ENCODE results near the gene POU2F1. TPM values are rescaled to one million over a fixed set of nuclear protein-coding genes. Genes with fewer than 3 reads are reported as not detected.

POU2F1 gene
- total RNA-seq, 6 donors from 2014 or later, result 9.1 to 26.8 (median 15.6) TPM

GRCh38 chr1:167276969-167277368 lies 56.3 kb downstream of the POU2F1 start:
- H3K4me3 ChIP-seq, result no peak overlapping the region
- 87 to 91% methylated on average over 3 of the region's 3 CpGs for WGBS, 2 donors
- peaks cover 0 to 7% (median 4%) of the 10 kb centered on the region in 4 donors for H3K4me1 ChIP-seq
- DNase-seq, result no peak
- no peak for TF ChIP-seq POLR2AphosphoS5 (IDR thresholded peaks at IDR 0.05)
- TF ChIP-seq, protein P1, sequence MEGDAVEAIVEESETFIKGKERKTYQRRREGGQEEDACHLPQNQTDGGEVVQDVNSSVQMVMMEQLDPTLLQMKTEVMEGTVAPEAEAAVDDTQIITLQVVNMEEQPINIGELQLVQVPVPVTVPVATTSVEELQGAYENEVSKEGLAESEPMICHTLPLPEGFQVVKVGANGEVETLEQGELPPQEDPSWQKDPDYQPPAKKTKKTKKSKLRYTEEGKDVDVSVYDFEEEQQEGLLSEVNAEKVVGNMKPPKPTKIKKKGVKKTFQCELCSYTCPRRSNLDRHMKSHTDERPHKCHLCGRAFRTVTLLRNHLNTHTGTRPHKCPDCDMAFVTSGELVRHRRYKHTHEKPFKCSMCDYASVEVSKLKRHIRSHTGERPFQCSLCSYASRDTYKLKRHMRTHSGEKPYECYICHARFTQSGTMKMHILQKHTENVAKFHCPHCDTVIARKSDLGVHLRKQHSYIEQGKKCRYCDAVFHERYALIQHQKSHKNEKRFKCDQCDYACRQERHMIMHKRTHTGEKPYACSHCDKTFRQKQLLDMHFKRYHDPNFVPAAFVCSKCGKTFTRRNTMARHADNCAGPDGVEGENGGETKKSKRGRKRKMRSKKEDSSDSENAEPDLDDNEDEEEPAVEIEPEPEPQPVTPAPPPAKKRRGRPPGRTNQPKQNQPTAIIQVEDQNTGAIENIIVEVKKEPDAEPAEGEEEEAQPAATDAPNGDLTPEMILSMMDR (IDR thresholded peaks at IDR 0.05), result no peak
- TF ChIP-seq EP300 (IDR thresholded peaks at IDR 0.05), result no peak
- TF ChIP-seq POLR2A (IDR thresholded peaks at IDR 0.05), result no peak
- no peak for ATAC-seq (ENCODE audit: low FRiP score in 2 of 2)
- H3K9me3 ChIP-seq, result no peaks in the 10 kb centered on the region
- H3K27me3 ChIP-seq, result no peaks in the 10 kb centered on the region
- H3K36me3 ChIP-seq, result no peaks in the 10 kb centered on the region
- H3K27ac ChIP-seq, result no peak overlapping the region

DNA sequence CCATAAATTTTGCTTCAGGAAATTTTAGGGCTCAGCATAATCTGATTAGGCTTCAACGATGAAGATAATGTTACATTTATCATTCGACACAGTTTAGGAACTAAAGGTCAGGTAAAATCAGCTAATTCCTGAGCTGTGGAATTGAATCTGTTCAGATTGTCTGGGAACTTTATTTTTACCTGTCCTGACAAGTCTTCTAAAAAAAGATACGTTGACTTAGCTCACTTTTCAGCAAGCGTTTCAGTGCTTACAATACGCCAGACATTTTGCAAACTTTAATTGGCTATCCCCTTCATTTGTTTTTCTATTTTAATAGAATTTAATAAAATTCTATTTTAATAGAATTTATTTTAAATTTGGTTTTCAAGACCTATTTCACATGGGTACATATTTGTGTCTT lies 57.8 kb downstream of the POU2F1 start:
- Histone ChIP-seq H3K36me3 (no peaks in the 10 kb centered on the region), H3K4me1 (peaks cover 0 to 4% (median 2%) of the 10 kb centered on the region in 4 donors), H3K27ac (no peak overlapping the region), H3K4me3 (no peak overlapping the region), H3K27me3 (no peaks in the 10 kb centered on the region), H3K9me3 (no peaks in the 10 kb centered on the region)
- no peak for DNase-seq
- TF ChIP-seq EP300 (IDR thresholded peaks at IDR 0.05) (no peak), POLR2A (IDR thresholded peaks at IDR 0.05) (no peak), POLR2AphosphoS5 (IDR thresholded peaks at IDR 0.05) (no peak)
- TF ChIP-seq, protein P1 (IDR thresholded peaks at IDR 0.05), result no peak
- 91 to 97% methylated on average over 5 of the region's 5 CpGs for WGBS, 2 donors
- no peak for ATAC-seq (ENCODE audit: low FRiP score in 2 of 2)

DNA sequence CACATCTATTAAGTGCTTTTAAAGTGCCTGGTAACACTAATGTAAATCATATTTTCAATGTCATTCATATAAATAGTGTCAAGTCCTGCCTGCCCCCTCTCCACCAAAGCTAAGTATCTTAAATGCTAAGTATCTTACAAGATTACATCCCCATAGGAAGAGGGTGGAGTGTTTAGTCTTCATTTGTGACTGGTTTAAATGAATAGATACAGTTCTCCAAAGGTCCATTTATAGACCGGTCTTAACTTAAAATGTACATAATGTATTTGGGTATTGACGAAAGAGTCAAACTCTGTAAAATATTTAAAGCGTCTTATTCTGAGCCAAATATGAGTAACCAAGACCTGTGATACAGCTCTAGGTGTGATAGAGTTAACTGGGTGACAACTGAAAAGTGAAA lies 60.2 kb downstream of the POU2F1 start:
- no peak for DNase-seq

GRCh38 chr1:167288390-167289074 lies 67.8 kb downstream of the POU2F1 start:
- Histone ChIP-seq H3K27ac (no peak overlapping the region), H3K4me3 (no peak overlapping the region), H3K9me3 (no peaks in the 10 kb centered on the region), H3K27me3 (no peaks in the 10 kb centered on the region), H3K4me1 (peaks cover 6 to 27% (median 11%) of the 10 kb centered on the region in 4 donors), H3K36me3 (no peaks in the 10 kb centered on the region)
- ATAC-seq (ENCODE audit: low FRiP score in 2 of 2) (no peak), DNase-seq (no peak)
- TF ChIP-seq POLR2A (IDR thresholded peaks at IDR 0.05) (no peak), POLR2AphosphoS5 (IDR thresholded peaks at IDR 0.05) (no peak), EP300 (IDR thresholded peaks at IDR 0.05) (no peak)
- TF ChIP-seq, protein P1 (IDR thresholded peaks at IDR 0.05), result no peak
- WGBS, 2 donors, result 60 to 80% methylated on average over 3 of the region's 3 CpGs

More for the DNA sequence above, 60.2 kb downstream of the POU2F1 start:
- Histone ChIP-seq H3K36me3 (no peaks in the 10 kb centered on the region), H3K27me3 (no peaks in the 10 kb centered on the region), H3K4me1 (peaks cover 0 to 4% (median 0%) of the 10 kb centered on the region in 4 donors), H3K27ac (no peak overlapping the region), H3K4me3 (no peak overlapping the region), H3K9me3 (no peaks in the 10 kb centered on the region)
- WGBS, 2 donors, result 95 to 97% methylated on average over 3 of the region's 3 CpGs
- no peak for ATAC-seq (ENCODE audit: low FRiP score in 2 of 2)
- no peak for TF ChIP-seq POLR2A (IDR thresholded peaks at IDR 0.05)
- TF ChIP-seq POLR2AphosphoS5 (IDR thresholded peaks at IDR 0.05), result no peak
- no peak for TF ChIP-seq EP300 (IDR thresholded peaks at IDR 0.05)
- TF ChIP-seq, protein P1 (IDR thresholded peaks at IDR 0.05), result no peak

DNA sequence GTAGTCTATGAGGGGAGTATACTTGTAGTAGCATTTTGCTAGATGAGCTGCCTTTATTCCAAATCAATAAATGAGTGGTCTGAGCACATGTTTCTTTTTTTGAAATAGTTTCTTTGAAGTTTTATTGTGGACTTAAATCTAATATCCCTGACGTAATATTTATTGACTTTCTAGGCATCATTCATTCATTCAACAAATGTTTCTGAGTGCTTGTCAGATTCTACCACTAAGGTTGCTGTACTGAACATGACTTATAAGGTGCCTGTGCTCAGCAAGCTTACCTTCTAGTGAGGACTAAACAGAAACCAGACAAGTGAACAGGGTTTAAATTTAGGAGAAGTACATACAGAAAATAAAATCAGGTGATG lies 68.4 kb downstream of the POU2F1 start:
- Histone ChIP-seq H3K4me1 (peaks cover 6 to 27% (median 11%) of the 10 kb centered on the region in 4 donors), H3K36me3 (no peaks in the 10 kb centered on the region), H3K27ac (no peak overlapping the region), H3K4me3 (no peak overlapping the region), H3K9me3 (no peaks in the 10 kb centered on the region), H3K27me3 (no peaks in the 10 kb centered on the region)
- 81 to 95% methylated on average over 1 of the region's 1 CpG for WGBS, 2 donors
- ATAC-seq (ENCODE audit: low FRiP score in 2 of 2) (no peak), DNase-seq (no peak)
- no peak for TF ChIP-seq EP300 (IDR thresholded peaks at IDR 0.05)
- TF ChIP-seq POLR2A (IDR thresholded peaks at IDR 0.05), result no peak
- TF ChIP-seq, protein P1 (IDR thresholded peaks at IDR 0.05), result no peak
- TF ChIP-seq POLR2AphosphoS5 (IDR thresholded peaks at IDR 0.05), result no peak

Measured in upper lobe of left lung (tissue), 6 donors.